T-helper 1 cell treated with Interleukin-12 subunit alpha and Interleukin-12 subunit beta and Interleukin-4 antibody, amounts not matched to agents 30 μg/mL and 1 μg/mL, for 36 hours (primary cell): ENCODE results near the gene GUCY1A2.

Experiments used
- H3K27ac Mint-ChIP-seq: one replicate; pipeline ENCODE4 v1.8.0; 2021; ENCODE audit warnings: mild to moderate bottlenecking, mixed read lengths
- H3K27me3 Mint-ChIP-seq: one replicate; pipeline ENCODE4 v1.8.0; 2021; ENCODE audit warnings: low read depth, mixed read lengths
- H3K36me3 Mint-ChIP-seq: one replicate; pipeline ENCODE4 v1.8.0; 2021; ENCODE audit warnings: low read depth, mixed read lengths
- H3K4me1 Mint-ChIP-seq: one replicate; pipeline ENCODE4 v1.8.0; 2021; ENCODE audit warnings: low read depth, mixed read lengths
- H3K4me3 Mint-ChIP-seq: one replicate; pipeline ENCODE4 v1.8.0; 2021; ENCODE audit warnings: mild to moderate bottlenecking, moderate library complexity, mixed read lengths
- H3K9me3 Mint-ChIP-seq: one replicate; pipeline ENCODE4 v1.8.0; 2021; ENCODE audit warnings: mixed read lengths

The GUCY1A2 gene

DNA sequence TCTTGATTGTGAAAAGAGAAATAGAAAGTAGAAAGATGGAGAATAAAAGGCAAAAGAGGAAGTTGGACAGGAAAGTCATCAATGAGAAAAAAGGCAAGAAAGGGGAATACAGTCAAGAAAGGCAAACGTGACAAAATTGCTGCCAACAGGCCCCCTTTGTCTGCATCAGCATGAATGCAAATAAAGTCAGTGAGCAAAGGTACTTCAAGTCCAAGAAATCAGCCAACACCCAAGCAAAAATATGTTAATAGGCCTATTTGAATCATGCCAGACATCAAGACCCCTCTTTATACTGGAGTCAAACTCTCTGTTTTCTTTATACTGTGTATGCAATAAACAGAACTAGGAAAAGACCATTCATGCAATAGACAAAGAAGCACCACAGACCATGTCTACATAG, 34.3 kb downstream of the GUCY1A2 start:
- Mint-ChIP-seq H3K9me3 (no peaks in the 10 kb centered on the region), H3K4me1 (no peaks in the 10 kb centered on the region), H3K27me3 (no peaks in the 10 kb centered on the region), H3K27ac (no peak overlapping the region), H3K36me3 (no peaks in the 10 kb centered on the region), H3K4me3 (no peak overlapping the region)

DNA sequence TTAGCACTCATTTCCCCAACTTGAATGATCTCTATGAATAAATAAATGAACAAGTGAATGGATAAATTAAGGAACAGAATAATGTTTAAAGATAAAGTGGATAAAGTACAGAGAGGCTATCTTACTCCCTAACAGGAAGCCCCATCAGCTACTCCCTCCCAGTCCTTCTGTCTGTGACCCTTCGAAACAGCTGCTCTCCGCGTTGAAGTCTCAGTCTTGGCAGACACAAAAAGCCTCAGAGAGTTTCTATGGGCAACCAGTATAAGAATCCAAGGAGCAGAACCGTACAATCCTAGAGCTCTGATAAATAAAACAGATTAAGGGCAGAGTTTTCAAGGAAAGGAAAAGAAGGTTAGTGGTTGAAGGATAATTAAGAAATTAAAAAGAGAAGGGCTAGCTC, 35.0 kb downstream of the GUCY1A2 start:
- Mint-ChIP-seq H3K36me3 (no peaks in the 10 kb centered on the region), H3K9me3 (no peaks in the 10 kb centered on the region), H3K4me3 (no peak overlapping the region), H3K4me1 (no peaks in the 10 kb centered on the region), H3K27me3 (no peaks in the 10 kb centered on the region), H3K27ac (no peak overlapping the region)

DNA sequence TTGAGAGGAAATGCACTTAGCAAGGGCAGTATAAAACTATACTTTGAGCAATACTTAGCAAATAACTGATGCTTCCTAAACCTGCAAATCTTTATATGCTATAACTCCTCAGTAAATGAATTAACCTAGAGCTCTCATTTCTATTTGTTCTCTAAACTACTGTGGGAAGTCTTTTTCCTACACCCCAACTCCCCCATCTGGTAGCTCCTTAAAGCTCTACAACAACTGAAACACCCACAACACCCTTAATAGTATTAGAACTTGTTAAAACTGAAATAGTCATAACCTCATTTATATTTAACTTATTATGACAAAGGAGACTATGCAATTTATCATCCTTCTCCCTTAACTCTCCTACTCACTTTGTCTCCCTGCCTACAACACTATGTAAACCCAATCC, 43.4 kb downstream of the GUCY1A2 start:
- Mint-ChIP-seq H3K4me1 (no peaks in the 10 kb centered on the region), H3K27ac (no peak overlapping the region), H3K9me3 (no peaks in the 10 kb centered on the region)

DNA sequence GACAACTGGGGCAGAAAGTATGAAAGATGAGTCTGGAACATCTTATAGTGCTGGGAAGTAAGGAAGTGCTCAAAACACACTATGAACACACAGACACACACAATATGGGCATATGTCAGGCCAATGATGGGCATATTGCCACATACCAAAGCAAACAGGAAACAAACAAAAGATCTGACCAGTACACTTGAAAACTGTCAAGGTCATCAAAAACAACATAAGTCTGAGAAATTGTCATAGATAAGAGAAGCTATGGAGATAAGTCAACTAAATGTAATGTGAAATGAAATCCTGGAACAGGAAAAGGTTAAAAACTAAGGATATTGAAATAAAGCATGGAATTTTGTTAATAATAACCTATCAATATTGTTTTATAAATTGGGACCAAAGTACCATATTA, 46.4 kb downstream of the GUCY1A2 start:
- H3K27ac Mint-ChIP-seq: no peak overlapping the region
- H3K27me3 Mint-ChIP-seq: no peaks in the 10 kb centered on the region
- no peaks in the 10 kb centered on the region for H3K9me3 Mint-ChIP-seq
- H3K4me1 Mint-ChIP-seq: no peaks in the 10 kb centered on the region
- no peak overlapping the region for H3K4me3 Mint-ChIP-seq
- H3K36me3 Mint-ChIP-seq: no peaks in the 10 kb centered on the region

More for the DNA sequence above, 43.4 kb downstream of the GUCY1A2 start:
- Mint-ChIP-seq H3K27me3 (no peaks in the 10 kb centered on the region), H3K36me3 (no peaks in the 10 kb centered on the region), H3K4me3 (no peak overlapping the region)

DNA sequence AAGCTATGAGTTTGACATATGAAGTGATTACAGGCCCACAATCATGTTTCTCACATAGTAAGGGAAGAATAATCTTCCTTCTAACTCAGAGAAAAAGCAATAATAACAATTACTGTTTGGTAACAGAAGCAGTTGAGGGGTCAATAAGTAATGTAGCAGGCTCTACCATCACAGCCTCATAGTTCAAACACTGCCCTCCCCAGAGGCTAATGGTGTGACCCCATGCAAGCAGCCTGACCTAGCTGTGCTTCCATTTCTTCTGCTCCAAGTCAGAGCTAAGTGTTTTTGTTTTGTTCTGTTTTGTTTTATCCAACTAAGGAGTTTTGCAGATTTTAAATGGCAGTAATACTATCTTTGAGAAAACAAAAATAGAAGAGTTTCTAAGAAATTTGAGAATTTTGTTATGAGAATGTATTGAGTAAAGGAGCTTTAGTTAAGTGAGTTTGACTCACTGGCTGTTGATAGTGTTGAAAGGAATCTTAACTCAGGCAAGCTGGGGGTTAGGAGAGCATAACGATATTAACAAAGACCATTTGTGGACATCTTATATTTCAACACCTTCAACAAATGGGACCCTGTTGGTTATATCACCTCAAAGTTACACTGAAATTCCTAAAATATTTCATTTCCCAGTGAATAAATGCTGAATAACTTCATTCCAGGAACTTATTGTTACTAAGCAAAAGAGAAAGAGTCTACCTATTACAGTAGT, 48.5 kb downstream of the GUCY1A2 start:
- H3K9me3 Mint-ChIP-seq: no peaks in the 10 kb centered on the region
- H3K4me3 Mint-ChIP-seq: no peak overlapping the region
- H3K36me3 Mint-ChIP-seq: no peaks in the 10 kb centered on the region
- no peak overlapping the region for H3K27ac Mint-ChIP-seq
- H3K4me1 Mint-ChIP-seq: no peaks in the 10 kb centered on the region
- no peaks in the 10 kb centered on the region for H3K27me3 Mint-ChIP-seq

DNA sequence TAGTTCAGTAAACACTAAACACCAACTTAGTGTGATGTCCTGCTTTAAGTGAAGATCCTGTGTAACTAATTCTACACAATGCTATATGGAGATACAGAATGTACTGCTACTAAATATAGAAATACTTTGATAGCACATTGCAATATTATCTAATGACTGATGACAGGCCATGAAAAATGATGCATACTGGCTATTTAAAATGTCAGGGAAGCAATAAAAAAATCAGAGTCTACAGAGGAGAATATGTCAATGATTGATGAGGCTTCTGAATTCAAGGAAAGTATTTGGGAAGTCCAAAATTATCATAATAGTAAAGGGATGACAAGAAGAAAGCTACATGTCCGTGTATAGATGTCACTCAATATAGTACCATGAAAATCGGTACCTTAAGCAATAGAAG, 55.3 kb downstream of the GUCY1A2 start:
- H3K27me3 Mint-ChIP-seq: no peaks in the 10 kb centered on the region
- H3K36me3 Mint-ChIP-seq: no peaks in the 10 kb centered on the region
- no peak overlapping the region for H3K4me3 Mint-ChIP-seq
- H3K27ac Mint-ChIP-seq: no peak overlapping the region
- H3K9me3 Mint-ChIP-seq: no peaks in the 10 kb centered on the region
- H3K4me1 Mint-ChIP-seq: no peaks in the 10 kb centered on the region

DNA sequence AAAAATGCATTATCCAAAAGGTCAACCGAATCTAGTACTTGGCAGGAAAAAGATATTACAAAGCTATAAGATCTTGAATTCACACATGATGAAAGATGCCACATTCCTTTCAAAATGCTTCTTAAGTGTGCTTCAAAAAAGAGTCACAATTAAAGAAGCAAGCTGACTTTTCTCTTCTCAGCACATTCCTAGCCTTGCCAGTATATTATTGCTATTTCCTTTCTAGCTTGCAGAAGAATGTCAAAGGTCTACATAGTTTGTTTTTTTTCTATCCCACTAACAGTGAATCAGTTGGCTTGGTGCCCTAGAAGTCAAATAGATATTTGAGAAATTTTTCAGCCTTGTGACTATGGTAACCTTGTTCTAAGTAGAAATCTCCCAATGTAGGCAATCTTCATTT, 56.8 kb downstream of the GUCY1A2 start:
- Mint-ChIP-seq H3K27ac (no peak overlapping the region), H3K4me3 (no peak overlapping the region), H3K27me3 (no peaks in the 10 kb centered on the region), H3K9me3 (no peaks in the 10 kb centered on the region), H3K36me3 (no peaks in the 10 kb centered on the region), H3K4me1 (no peaks in the 10 kb centered on the region)

DNA sequence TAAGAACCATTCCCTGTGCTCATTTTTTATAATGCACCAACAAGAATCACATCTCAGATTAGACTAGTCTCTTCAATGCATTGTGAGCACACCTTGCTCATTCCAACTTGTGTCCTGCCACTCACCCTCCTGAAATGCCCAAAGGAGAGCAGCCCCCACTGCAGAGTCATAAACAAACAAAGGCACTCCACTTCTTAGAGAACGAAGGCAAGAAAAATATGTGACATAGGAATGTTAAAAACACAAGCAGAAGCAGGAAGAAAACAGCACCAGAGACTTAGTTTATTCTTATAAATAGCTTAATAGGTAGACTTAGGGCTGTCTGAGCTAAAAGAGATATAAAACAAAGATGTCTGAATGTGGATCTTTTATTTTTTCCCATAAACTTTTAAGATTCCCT, 57.2 kb downstream of the GUCY1A2 start:
- Mint-ChIP-seq H3K4me1 (no peaks in the 10 kb centered on the region), H3K9me3 (no peaks in the 10 kb centered on the region), H3K27ac (no peak overlapping the region), H3K36me3 (no peaks in the 10 kb centered on the region), H3K27me3 (no peaks in the 10 kb centered on the region), H3K4me3 (no peak overlapping the region)

DNA sequence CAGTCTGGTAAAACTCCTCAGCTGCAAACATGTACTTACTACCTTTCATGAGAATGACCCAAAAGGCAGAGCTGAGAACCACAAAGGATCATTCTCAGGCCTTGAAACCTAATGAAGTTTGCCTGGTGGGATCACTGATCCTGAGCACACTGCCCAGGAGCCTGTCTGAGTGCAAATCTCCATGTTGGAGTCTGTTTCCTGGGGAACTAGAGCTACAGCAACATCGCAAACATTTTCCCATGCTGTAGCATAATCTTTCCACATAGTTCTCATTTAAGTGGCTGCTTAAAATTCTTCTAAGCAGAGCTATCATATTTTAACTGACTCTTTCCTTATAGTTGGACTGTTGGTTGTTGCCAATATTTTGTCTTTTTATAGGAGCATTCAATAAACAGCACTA, 58.5 kb downstream of the GUCY1A2 start:
- no peaks in the 10 kb centered on the region for H3K36me3 Mint-ChIP-seq
- H3K4me1 Mint-ChIP-seq: no peaks in the 10 kb centered on the region
- no peak overlapping the region for H3K4me3 Mint-ChIP-seq
- no peak overlapping the region for H3K27ac Mint-ChIP-seq
- H3K27me3 Mint-ChIP-seq: no peaks in the 10 kb centered on the region
- H3K9me3 Mint-ChIP-seq: no peaks in the 10 kb centered on the region

DNA sequence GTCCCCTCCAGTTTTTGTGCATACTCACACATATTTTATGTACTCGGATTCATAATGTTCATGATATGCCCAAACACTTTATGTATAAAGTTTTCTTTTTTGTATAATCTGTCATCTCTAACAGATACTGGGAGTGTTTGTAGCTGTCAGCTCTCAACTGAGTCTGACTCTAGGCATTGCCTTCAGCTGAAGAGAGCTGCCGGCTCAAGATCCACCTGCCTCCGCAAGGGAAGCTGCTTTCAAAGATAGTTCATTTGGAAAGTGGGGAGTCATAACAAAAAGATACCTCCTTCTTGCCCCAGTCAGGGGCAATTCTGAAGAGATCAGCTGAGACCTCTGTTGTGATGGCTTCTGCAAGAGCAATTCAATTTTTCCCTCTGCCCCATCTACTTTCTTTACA, 58.9 kb downstream of the GUCY1A2 start:
- Mint-ChIP-seq H3K9me3 (no peaks in the 10 kb centered on the region), H3K36me3 (no peaks in the 10 kb centered on the region), H3K4me1 (no peaks in the 10 kb centered on the region), H3K27me3 (no peaks in the 10 kb centered on the region), H3K27ac (no peak overlapping the region), H3K4me3 (no peak overlapping the region)

DNA sequence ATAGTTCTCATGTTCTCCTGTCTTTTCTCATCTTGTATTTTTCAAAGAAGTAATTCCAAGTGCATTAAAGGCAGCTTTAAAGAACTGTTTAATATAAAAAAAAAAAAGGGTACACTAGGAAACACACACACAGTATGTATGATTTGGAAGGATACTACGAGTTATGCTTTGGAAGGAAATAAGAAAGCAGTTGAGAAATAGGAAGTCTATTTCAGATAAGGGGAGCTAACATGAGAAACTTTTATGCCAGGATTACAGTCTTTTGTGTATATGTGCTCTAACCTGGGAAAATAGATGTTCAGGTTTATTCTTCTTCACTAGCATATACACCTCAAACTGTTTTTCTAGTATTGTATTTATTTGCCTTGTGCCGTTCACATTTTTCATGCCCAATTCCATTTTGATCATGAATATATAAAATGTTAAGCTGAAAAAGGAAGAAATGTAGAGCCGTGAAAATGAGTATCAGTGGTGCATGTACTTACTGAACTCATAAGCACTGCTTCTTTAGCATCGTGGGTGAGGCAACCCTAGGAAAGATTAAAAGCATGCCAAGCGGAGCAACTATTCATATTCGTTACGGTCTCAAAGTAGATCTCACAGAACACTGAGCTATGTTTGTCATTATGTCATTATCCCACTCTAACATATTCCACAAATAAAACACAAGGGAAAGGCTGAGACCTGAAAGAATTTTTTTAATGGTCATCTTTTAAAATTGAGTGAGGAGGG, 59.6 kb downstream of the GUCY1A2 start:
- Mint-ChIP-seq H3K27ac (no peak overlapping the region), H3K36me3 (no peaks in the 10 kb centered on the region), H3K9me3 (peaks cover 4% of the 10 kb centered on the region), H3K4me1 (no peaks in the 10 kb centered on the region), H3K4me3 (no peak overlapping the region), H3K27me3 (no peaks in the 10 kb centered on the region)

DNA sequence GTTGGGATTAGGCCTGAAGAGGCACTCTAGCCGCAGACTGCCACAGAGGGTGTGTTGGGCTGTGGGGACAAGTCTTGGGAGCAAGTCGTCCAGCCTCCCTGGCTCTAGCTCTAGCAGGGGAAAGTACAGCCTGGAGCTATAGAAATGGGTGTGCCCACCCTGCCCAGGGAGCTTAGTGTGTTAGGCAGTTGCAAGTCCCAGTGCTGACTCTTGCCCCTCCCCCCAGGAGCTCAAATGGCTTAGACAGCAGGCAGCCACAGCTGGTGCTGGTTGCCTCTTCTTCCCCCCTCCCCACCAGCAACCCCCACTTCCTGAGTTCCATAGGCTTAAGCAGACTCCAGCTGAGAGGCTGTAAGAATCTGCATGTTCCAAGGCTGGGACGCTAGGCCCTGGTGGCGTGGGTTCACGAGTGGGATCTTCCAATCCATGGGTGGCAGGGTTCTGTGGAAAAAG, 61.2 kb downstream of the GUCY1A2 start:
- Mint-ChIP-seq H3K4me1 (no peaks in the 10 kb centered on the region), H3K9me3 (peaks cover 7% of the 10 kb centered on the region)

DNA sequence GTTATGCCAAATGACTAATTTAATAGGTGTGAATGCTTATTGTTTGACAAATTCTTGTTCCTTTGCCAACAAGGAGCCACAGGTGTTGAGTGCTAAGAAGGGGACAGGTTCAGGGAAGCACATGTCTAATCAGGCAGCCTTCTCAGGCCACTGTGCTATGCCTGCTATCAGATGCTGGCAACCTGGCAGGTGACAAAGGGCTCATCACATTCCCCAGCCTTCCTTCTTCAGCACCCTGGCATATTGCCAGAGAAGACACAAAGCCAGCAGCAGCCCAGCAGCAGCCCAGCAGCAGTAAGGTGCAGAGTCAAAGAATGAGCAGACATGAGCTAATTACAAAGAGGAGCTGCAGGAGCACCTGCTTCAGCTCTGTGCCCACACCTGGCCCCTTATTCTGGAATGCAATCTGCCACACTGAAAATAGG, 68.2 kb downstream of the GUCY1A2 start:
- Mint-ChIP-seq H3K4me1 (no peaks in the 10 kb centered on the region), H3K27ac (no peak overlapping the region), H3K9me3 (peaks cover 13% of the 10 kb centered on the region), H3K36me3 (no peaks in the 10 kb centered on the region), H3K4me3 (no peak overlapping the region), H3K27me3 (no peaks in the 10 kb centered on the region)

More for the DNA sequence above, 61.2 kb downstream of the GUCY1A2 start:
- no peaks in the 10 kb centered on the region for H3K36me3 Mint-ChIP-seq
- no peak overlapping the region for H3K27ac Mint-ChIP-seq
- H3K4me3 Mint-ChIP-seq: no peak overlapping the region
- H3K27me3 Mint-ChIP-seq: no peaks in the 10 kb centered on the region

DNA sequence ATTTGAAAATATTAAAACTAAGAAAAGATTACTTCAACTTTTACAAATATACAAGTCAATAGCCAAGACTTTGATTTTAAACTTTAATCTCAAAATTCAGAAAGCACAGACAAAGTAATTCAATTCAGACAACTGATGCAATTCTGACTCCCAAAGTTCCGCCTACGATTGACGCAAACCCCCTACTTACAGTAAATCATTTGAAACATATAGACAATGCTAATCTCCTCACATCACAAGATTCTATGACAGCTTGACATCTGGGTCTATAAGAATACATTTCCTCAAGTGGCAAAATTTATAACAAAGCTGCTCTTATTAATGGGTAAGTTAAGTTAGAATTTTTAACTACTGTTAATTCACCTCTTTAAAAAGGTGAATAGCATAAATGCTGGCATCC, 75.2 kb downstream of the GUCY1A2 start:
- no peak overlapping the region for H3K27ac Mint-ChIP-seq
- H3K9me3 Mint-ChIP-seq: peaks cover 6% of the 10 kb centered on the region
- no peaks in the 10 kb centered on the region for H3K4me1 Mint-ChIP-seq
- H3K36me3 Mint-ChIP-seq: no peaks in the 10 kb centered on the region
- no peak overlapping the region for H3K4me3 Mint-ChIP-seq
- H3K27me3 Mint-ChIP-seq: no peaks in the 10 kb centered on the region

DNA sequence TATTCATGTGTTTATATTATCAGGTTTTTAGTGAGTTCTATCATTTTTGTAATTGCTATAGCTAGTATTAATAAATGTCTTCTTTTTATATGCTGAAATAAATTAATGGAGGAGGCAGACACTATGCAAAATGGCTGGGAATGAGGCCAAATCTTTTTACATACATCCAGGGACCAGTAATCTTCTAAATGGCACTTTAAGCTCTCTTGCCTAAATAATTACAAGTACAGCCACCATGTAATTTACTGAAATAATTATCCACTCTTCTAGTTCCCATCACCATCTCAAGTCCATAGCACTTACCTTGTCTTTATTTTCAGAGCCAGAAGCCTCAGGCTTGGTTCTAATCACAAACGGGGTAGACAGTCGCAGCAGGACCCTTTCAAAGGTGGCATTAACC, 79.1 kb downstream of the GUCY1A2 start:
- Mint-ChIP-seq H3K36me3 (no peaks in the 10 kb centered on the region), H3K27ac (no peak overlapping the region), H3K4me1 (no peaks in the 10 kb centered on the region), H3K27me3 (no peaks in the 10 kb centered on the region), H3K9me3 (no peaks in the 10 kb centered on the region), H3K4me3 (no peak overlapping the region)
